Urinary bladder (tissue), 4 donors: ENCODE measurements around the gene C18orf63. TPM values are rescaled to one million over a fixed set of nuclear protein-coding genes. Genes with fewer than 3 reads are reported as not detected.

Source experiments
- DNase-seq: peaks from one replicate; pipeline ENCODE4 v3.0.0-alpha.2; 2015; ENCODE audit errors: extremely low spot score
- H3K27ac ChIP-seq: one replicate; pipeline ENCODE4 v1.5.1; 2013; ENCODE audit warnings: low read depth, mild to moderate bottlenecking, moderate library complexity
- H3K36me3 ChIP-seq: one replicate; pipeline ENCODE4 v1.6.1; 2013; ENCODE audit warnings: mild to moderate bottlenecking, moderate library complexity; ENCODE audit not compliant: insufficient read depth
- H3K4me1 ChIP-seq: one replicate; pipeline ENCODE4 v1.6.1; 2013; ENCODE audit warnings: mild to moderate bottlenecking, moderate library complexity; ENCODE audit not compliant: insufficient read depth
- H3K4me3 ChIP-seq: one replicate; pipeline ENCODE4 v1.5.1; 2013; ENCODE audit warnings: low read depth, low read length
- WGBS: extraction: QIAGEN DNeasy Blood & Tissue Kit; methylation state at CpG from one replicate; pipeline ENCODE4 v1.1.7; 2013; 5-methylcytosine and 5-hydroxymethylcytosine counted together
- polyA plus RNA-seq: library from polyadenylated mRNA; stranded (reverse); fragments of 200-250 nt; gene quantifications from one replicate; pipeline ENCODE4 v1.2.3, GENCODE V29; 2013
- total RNA-seq: library from RNA; depleted of rRNA; stranded (reverse); fragments of >200 nt; gene quantifications from one replicate; pipeline ENCODE4 v1.2.3, GENCODE V29; 2014
- donor health status: healthy with polysubstance abuse.
- donor health status: healthy.

Gene C18orf63
- total RNA-seq (not detected), polyA plus RNA-seq (not detected)

DNA sequence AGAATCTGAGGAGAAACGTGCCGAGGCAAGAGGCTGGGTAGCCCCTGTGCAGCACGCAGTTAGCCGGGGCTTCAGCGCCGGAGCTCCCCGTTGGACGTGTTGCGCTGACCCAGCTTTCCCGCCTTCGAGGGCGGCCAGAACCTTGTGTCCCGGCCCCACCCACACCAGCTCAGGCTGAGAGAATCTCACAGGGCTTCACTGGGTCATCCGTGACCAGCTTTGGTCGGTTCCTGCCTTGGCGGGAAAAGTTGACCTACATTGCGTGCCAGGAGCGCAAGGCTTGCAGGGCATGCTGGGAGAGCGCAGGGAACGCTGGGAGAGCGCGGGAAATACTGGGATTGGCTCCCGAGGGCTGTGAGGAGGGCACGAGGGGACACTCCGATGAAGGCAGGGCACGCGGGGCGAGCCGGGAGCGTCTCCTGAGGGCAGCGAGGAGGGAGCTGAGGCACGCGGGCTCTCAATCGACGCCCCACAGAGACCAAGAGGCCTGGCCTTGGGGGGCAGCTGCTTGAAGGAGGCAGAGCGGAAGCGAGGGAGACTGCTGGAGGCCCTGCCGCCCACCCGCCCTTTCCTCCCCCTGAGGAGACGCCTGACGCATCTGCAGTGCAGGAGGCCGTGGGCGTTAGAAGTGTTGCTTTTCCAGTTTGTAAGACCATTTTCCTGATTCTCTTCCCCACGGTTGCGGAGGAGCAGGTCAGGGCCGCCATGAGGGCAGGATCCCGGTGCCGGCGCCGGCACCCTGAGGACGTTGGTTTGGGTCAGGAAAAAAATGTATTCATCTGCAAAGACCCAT, at the start of gene C18orf63:
C18orf63 (plus strand) TSS at position 376 of the 793 bp plus-strand sequence. CDS start 2,027 bp downstream, outside the sequence.
- H3K4me3 ChIP-seq = no peak within 1 kb of the TSS
- no peak for DNase-seq
- no peaks in the 10 kb centered on the region for H3K4me1 ChIP-seq
- no peaks in the 10 kb centered on the region for H3K36me3 ChIP-seq
- H3K27ac ChIP-seq = no peak within 1 kb of the TSS
- 94% methylated on average over 51 of the region's 51 CpGs for WGBS

DNA sequence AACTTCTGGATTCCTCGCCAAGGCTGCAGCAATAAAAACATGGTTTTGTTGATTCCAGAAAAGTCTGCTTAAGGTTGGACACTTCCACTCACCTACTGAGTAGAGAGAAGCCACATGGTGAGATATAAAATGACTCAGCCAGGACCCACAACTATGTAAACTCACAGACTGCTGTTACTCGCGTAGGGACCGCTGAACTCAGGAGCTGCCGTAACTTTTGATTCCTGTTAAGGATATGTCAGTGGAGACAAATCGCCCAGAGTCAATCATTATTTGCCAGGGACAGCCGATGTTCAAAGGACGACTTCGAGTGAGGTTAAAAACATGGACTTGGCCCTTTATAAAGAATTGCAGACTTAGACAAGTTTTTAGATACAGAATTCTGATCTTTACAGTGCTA, 49.5 kb upstream of the C18orf63 start:
- H3K4me1 ChIP-seq = no peaks in the 10 kb centered on the region
- no peak overlapping the region for H3K27ac ChIP-seq
- DNase-seq = no peak
- H3K4me3 ChIP-seq = no peak overlapping the region
- WGBS = 67% methylated on average over 9 of the region's 9 CpGs
- peaks cover 2% of the 10 kb centered on the region for H3K36me3 ChIP-seq

DNA sequence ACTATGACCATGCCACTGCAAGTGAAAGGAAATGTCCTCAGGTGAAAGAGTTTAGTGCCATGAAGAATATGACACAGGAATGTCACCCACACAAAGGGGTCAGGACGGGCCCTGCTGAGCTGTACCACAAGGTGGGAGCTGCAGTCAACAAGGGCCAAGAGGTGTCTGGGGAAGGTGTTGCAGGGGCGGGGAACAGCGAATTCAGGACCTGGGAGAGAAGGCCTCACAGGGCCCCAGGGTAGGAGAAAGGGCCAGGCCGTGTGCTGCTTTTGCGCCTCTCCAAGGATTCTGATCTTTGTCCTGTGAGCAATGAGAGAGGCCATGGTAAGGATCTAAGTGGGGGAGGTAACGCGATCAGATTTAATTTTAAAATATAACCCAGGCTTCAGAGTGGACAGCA, 47.5 kb upstream of the C18orf63 start:
- DNase-seq = no peak
- no peaks in the 10 kb centered on the region for H3K36me3 ChIP-seq
- H3K4me1 ChIP-seq = no peaks in the 10 kb centered on the region
- no peak overlapping the region for H3K4me3 ChIP-seq
- WGBS = 97% methylated on average over 7 of the region's 7 CpGs
- H3K27ac ChIP-seq = no peak overlapping the region

DNA sequence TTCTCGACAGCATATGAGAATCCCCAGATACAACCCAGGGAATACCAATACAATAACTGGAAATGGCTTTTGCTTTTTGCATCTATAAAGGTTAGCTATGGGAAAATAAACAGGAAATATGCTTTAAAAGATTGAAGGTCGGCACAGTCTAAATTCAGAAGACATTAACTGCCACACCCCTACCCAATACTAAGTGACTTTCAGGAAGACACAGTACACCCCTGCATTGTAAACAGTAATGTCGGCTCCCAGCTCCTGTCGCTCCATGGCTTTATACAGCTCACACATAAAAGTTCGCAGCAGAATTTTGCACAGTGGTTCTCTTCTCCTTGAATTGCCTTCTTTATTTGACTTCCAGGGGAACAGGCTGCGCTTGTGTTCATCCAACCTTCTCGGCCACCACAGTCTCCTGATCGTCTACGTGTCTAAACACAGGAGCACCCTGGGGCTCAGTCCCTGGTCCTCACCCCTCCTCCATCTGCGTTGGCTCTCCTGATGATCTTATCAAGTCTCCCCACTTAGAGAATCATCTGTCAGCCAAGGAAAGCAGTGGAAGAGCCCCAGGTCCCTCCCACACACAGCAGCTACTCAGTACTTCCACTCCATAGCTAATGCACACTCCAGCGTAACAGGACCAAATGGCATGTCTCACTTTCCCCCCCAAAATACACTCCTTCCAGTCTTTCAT, 46.6 kb upstream of the C18orf63 start:
- DNase-seq = no peak
- Histone ChIP-seq H3K4me1 (no peaks in the 10 kb centered on the region), H3K36me3 (no peaks in the 10 kb centered on the region), H3K27ac (no peak overlapping the region), H3K4me3 (no peak overlapping the region)
- 68% methylated on average over 11 of the region's 11 CpGs for WGBS

DNA sequence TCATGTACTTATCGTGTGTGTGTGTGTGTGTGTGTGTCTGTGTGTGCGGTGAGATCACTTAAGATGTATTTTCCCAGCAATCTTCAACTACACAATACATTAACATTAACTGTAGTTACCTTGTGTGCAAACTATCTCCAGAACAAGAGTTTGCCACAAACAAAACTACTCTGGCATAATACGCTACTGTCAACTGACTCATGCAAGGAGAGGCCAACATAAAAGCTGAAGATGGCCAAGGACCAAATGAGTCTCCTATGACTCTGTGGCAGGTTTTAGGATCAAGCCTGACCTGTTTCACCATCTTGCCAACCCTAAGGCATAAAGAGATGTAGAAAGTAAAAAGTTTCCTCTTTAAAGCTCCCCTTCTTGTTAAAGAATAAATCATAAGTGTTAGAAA, 44.0 kb upstream of the C18orf63 start:
- H3K27ac ChIP-seq = no peak overlapping the region
- H3K4me1 ChIP-seq = no peaks in the 10 kb centered on the region
- H3K4me3 ChIP-seq = no peak overlapping the region
- WGBS = 78% methylated on average over 3 of the region's 3 CpGs
- H3K36me3 ChIP-seq = no peaks in the 10 kb centered on the region
- DNase-seq = no peak

DNA sequence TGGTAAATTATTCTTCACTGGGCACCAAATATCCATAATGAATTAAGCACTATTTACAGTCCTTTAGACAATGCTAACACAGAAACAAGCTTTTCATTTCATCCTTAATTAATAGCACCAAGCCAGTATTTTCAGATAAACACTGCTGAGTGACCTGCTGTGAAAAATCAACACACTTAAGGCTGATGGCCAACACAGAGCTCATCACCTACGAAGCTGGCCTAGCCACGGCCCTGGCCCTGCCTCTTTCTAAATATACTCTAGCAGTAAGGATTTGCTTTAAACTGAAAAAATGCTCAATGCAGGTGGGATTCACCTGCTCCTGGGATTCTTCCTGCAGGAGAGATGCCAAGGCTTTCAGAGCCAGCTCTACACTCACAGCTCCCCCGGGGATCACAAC, 42.2 kb upstream of the C18orf63 start:
- no peaks in the 10 kb centered on the region for H3K36me3 ChIP-seq
- no peak for DNase-seq
- H3K27ac ChIP-seq = no peak overlapping the region
- 73% methylated on average over 3 of the region's 3 CpGs for WGBS
- no peak overlapping the region for H3K4me3 ChIP-seq
- H3K4me1 ChIP-seq = no peaks in the 10 kb centered on the region

DNA sequence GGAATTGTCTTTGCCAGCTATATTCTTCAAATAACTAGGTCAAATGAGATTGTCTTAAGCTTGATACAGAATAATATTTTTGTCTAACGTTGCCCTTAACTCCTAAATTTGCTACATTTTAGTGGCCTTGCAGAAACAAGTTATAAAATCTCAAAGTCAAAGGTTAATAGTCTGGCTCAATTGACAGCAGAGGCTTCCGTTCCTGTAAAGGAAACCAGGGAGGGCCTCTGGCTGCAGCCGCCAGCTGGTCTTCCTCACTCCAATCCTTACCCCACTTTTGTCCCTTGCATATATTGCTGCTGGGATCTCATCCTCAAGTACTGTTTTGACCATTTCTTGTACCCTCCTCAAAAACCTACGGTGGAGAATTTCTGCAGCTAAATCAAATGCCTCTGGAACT, 40.9 kb upstream of the C18orf63 start:
- no peak for DNase-seq
- Histone ChIP-seq H3K4me1 (no peaks in the 10 kb centered on the region), H3K4me3 (no peak overlapping the region), H3K36me3 (no peaks in the 10 kb centered on the region), H3K27ac (no peak overlapping the region)
- WGBS = 52% methylated on average over 4 of the region's 4 CpGs

DNA sequence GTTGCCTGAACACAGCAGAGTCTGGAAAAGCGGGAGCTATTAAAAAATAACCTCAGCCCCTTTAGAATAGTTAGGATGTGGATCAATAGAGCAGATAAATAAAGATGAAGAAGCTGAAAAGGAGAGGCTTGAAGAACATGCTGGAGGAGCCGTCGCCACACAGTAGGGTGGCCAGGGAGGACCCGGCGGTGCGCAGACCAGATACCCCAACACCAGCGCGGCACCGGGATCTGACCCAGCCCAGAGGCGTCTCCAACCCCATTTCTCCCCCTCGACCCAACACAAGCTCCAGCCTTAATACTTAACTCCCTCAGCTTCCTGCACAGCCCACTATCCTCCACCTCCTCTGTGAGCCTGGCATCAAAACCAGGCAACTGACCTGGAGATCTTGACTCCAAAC, 39.9 kb upstream of the C18orf63 start:
- 96% methylated on average over 11 of the region's 11 CpGs for WGBS
- H3K4me1 ChIP-seq = no peaks in the 10 kb centered on the region
- no peak for DNase-seq
- H3K36me3 ChIP-seq = no peaks in the 10 kb centered on the region
- H3K27ac ChIP-seq = no peak overlapping the region
- no peak overlapping the region for H3K4me3 ChIP-seq

DNA sequence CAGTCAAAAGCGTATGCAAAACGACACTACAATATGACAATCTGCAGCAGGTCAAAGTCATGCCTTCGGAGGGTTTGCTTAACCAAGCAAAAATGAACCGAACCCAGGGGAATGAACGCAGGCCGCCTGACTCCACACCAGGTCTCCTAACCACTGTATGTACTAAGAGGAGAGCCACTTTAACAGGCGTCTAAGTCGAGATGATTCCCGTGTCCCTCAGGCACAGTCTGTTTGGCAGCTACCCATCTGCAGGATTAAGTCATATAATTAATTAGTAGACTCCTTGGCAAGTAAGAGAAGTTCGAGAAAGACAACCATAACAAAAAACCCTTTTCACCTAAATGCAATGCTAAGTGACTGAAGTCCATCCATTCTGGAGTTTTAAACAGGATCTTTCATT, 39.0 kb upstream of the C18orf63 start:
- 78% methylated on average over 10 of the region's 10 CpGs for WGBS
- no peak overlapping the region for H3K27ac ChIP-seq
- H3K4me3 ChIP-seq = no peak overlapping the region
- no peak for DNase-seq
- no peaks in the 10 kb centered on the region for H3K4me1 ChIP-seq
- H3K36me3 ChIP-seq = no peaks in the 10 kb centered on the region

DNA sequence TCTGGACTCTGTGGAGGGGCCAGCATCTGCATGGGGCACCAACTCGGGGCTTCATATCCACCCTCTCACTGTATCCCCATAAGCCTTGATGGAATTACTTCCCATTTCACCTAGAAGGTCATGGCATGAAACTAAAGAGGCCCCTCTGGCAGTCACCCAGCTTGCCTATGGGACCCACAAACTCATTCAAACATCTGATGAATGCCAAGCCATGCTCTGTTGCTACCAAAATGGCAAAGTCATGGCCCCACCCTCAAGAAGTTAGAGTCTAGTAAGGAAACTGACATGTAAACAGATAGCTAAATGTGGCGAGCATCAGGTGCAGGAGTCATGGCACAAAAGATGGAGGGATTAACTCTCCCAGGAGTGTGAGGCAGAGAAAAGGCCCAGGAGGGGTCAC, 38.3 kb upstream of the C18orf63 start:
- no peak overlapping the region for H3K27ac ChIP-seq
- DNase-seq = no peak
- no peak overlapping the region for H3K4me3 ChIP-seq
- no peaks in the 10 kb centered on the region for H3K36me3 ChIP-seq
- WGBS = 93% methylated on average over 2 of the region's 2 CpGs
- peaks cover under 1% of the 10 kb centered on the region for H3K4me1 ChIP-seq

DNA sequence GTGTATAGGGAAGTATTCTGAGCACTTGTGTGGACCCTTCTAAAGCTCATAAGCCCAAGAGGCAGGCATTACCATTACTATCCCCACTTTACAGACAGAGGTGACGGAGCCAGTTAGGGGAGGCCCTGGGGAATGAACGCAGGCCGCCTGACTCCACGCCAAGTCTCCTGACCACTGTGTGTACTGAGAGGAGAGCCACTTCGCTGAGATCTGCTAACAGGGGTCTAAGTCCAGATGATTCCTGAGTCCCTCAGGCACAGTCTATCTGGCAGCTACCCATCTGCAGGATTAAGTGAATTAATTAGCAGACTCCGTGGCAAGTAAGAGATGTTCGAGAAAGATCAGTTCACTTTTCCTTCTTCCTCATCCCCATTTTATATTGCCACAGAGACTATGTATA, 37.6 kb upstream of the C18orf63 start:
- WGBS = 72% methylated on average over 7 of the region's 7 CpGs
- Histone ChIP-seq H3K4me3 (no peak overlapping the region), H3K27ac (no peak overlapping the region), H3K4me1 (peaks cover 2% of the 10 kb centered on the region), H3K36me3 (no peaks in the 10 kb centered on the region)
- no peak for DNase-seq

DNA sequence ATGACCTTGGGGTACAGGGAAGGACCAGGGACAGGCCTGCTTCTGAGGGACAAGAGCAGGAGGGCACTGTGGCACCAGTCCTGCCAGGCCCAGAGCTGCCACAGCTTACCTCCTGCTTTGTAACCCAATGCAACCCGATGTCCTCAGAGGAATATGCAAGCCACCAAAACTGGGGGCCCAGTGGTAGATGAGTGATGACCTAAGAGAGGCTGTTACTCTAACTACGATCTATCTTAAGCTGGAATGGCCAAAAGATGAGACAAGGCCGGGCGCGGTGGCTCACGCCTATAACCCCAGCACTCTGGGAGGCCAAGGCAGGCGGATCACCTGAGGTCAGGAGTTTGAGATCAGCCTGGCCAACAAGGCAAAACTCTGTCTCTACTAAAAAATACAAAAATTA, 36.7 kb upstream of the C18orf63 start:
- DNase-seq = no peak
- no peak overlapping the region for H3K4me3 ChIP-seq
- no peak overlapping the region for H3K27ac ChIP-seq
- WGBS = 97% methylated on average over 7 of the region's 7 CpGs
- no peaks in the 10 kb centered on the region for H3K36me3 ChIP-seq
- peaks cover 2% of the 10 kb centered on the region for H3K4me1 ChIP-seq

DNA sequence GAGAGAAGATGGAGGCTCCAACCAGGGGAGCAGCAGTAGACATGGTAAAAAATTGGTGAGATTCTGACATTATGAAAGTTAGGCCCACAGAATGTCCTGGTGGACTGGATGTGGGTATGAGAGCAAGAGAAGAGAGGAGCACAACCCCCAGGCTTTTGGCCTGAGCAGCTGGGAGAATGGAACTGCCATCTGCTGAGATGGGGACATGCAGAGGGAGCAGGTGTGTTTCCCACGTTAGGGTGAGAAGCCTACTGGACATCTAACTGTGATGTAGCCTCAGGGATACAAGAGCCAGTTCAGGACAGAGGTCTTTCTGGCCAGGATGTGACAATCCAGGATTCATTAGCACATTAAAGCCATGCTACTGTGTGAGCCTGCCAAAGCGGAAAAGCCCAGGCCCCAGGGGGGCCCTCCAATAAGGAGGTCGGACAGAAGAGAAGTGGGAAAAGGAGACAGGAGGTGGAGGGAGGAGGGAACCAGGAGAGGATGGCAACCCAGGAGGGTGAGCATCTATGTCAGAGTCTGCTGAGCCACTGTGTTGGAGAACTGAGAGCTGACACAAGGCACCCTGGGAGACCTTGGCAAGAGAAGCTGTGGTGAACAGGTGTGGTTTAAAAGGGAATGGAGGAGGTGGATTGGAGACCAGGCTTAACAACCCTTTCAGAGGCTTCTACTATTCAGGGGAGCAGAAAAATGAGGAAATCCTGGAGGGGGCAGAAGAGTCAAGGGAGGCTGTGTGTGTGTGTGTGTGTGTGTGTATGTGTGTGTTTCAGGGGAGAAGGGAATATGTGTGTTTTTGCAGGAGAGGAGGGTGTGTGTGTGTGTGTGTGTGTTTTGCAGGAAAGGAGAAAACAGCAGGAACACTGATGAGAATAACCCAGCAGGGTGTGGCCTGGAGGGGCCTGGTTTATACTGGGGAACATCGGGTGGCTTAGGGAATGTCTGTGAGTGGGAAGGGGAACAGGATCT, 34.3 kb upstream of the C18orf63 start:
- H3K36me3 ChIP-seq = no peaks in the 10 kb centered on the region
- peaks cover 4% of the 10 kb centered on the region for H3K4me1 ChIP-seq
- no peak for DNase-seq
- H3K4me3 ChIP-seq = no peak overlapping the region
- WGBS = 65% methylated on average over 4 of the region's 4 CpGs
- no peak overlapping the region for H3K27ac ChIP-seq
